Testis (tissue), 2 donors: ENCODE results near the gene GRIA4.

Source experiments
- CTCF ChIP-seq, 3 experiments: fragments of 450-650 bp in 2 of 3; fragments of 200-600 bp in 1 of 3; sonication (generic) in 1 of 3; IDR thresholded peaks; one replicate each; pipeline ENCODE4 v1.5.1; 2016 to 2019; ENCODE audit warnings: antibody characterized with exemption in 3 of 3, mild to moderate bottlenecking in 2 of 3, moderate library complexity in 1 of 3
- POLR2A ChIP-seq: fragments of 450-650 bp; IDR thresholded peaks from one replicate; pipeline ENCODE4 v1.6.1; 2017; ENCODE audit warnings: antibody characterized with exemption, mild to moderate bottlenecking, moderate library complexity

GRCh38 chr11:105754716-105755115 is 144.8 kb downstream of the GRIA4 start:
- no peak for TF ChIP-seq CTCF (IDR thresholded peaks at IDR 0.05)
- TF ChIP-seq POLR2A: no peak
